DMS79 treated with DMSO at 0.1 percent for 48 hours (cell line): ENCODE data around the gene CDKN2B-AS1.
"Not testable (repeated sequence)": the region's sequence is repeated elsewhere in the genome, so short reads cannot be mapped to it uniquely, and the experiment has no call there.

ENCODE experiments used
- DNase-seq: peaks from one replicate; lab custom pipeline; 2025; lab: John Stamatoyannopoulos, UW

The CDKN2B-AS1 gene

DNA sequence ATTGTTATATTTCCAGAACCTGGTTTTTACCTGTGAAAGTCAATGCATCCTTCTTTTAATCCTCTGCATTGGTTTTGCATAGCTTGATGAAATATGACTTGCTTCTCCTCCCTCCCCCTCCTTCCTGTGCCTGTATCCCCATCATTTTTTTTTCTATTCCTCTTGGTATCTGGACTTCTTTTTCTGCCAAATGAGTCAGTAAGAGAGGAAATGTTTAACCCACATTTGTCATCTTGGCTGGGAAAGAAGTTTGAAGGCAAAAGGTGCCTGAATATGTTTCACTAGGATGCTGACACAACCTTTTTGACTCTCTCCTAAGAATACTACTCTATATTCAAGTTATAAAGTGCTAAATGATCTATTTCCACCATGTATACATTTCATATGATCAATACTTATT, 50.0 kb downstream of the CDKN2B-AS1 start:
- DNase-seq: no peak

DNA sequence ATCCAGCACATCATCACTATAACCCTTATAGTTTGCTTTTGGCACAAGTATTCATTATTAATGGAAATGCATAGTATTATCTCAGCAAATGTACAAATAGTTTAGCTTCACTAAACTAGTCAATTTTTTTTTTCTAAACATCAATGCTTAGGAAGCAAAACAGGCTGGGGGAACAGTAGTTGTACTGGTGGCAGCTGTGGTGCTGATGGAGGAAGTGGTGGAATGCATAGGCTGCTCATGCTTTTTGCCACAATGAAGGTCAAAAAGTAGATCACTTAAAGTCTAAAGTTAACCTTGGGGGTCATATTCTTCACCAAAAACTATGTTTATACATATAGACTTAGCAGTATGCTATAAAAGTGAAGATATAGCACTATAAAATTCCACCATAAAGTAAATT, 50.8 kb downstream of the CDKN2B-AS1 start:
- no peak for DNase-seq

DNA sequence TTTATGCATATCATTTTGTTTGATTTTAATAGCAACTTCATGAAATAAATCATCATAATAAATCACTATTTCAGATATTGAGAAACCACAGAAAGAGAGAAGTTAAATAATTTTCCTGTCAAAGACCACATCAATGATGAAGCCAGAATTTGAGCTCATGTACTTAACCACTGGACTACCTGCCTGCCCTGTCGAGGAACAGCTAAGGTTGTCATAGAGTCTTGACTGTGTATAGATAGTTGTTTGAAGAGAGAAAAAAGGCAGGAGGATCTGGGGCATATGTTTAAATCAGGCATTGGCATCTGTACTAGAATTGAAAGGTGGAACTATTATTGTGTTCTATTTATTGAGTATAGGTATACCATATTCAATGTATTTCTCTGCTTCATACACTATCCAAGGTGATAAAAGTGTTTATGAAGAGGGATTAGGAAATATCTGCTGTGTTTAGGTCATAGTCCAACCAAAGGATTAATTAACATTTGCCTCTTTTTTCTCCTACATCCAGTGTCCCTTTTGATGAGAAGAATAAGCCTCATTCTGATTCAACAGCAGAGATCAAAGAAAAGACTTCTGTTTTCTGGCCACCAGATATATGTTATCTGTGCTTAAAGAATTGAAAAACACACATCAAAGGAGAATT, 51.8 kb downstream of the CDKN2B-AS1 start:
- no peak for DNase-seq

DNA sequence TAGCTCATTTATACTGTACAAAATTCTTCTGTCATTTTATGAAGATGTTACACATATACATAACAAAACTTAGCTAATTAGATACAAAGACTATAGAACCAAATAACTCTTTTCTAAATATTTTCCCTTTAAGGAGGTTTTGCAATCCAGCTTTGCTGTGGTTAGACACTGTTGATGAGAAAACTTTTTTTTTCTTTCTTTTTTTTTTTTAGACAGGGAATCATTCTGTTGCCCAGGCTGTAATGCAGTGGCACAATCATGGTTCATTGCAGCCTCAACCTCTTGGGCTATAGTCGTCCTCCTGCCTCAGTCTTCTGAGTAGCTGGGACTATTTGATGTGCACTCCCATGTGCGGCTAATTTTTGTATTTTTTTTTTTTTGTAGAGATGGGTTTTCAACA, 53.0 kb downstream of the CDKN2B-AS1 start:
- no peak for DNase-seq

DNA sequence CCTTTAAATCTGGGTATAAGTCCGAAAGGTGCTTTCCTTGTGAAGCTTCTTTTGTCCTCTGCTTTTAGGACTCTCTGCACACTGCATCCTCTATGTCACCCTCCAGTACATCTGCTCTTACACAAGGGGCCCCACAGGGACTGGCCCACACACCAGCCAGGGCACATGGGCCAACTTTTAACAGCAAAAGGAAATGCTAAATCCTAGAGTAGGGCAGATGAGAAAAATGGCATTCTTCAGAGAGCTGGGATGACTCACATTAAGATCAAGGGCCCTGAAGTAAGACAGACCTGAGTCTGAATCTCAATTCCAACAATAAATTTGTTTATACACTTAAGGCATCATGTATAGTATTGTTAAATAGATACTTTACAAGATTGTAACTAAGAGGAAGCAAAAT, 54.8 kb downstream of the CDKN2B-AS1 start:
- no peak for DNase-seq

DNA sequence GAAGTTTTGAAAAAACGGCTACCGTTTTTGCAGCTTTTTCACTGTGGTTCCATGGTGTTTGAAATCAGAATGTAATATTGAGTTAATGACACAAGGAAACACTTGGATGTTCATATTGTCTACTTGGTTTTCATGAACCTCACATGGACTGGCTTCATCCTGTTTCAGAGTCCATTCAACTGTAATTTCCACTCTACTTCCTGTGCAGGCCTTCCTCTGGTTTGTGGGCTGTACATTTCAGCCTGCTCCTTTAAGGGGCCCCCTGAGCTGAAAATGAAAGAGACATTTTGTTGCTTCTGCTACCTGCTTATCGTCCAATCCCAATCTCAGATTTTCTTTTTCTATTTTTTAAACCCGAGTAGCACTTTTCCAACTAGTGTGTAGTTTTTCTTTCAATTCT, 56.3 kb downstream of the CDKN2B-AS1 start:
- no peak for DNase-seq

DNA sequence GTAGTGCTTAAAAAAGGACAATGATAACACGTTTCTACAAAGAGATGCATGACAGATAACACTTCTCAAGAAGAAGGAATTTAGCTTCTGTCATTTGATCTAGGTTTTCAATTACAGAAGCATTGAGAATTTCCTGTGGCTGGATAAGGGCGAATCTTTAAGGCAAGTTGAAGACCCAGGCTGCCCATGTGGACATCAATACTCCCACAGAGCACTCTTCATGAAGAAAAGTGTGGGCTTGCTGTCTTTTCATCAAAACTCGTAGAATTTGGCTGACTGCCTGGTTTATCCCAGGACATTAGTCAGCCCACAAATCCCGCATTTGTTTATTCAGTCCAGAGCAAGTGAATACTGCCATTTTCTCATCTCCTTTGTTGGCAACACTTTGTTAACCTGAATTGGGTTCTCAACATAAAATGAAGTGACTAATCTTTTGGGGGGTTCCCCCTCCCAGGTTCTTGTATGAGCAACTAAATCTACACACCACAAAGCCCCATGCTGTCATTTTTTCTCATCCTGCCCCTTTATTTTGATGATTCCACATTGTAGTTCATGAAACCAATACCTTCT, 57.9 kb downstream of the CDKN2B-AS1 start:
- no peak for DNase-seq

DNA sequence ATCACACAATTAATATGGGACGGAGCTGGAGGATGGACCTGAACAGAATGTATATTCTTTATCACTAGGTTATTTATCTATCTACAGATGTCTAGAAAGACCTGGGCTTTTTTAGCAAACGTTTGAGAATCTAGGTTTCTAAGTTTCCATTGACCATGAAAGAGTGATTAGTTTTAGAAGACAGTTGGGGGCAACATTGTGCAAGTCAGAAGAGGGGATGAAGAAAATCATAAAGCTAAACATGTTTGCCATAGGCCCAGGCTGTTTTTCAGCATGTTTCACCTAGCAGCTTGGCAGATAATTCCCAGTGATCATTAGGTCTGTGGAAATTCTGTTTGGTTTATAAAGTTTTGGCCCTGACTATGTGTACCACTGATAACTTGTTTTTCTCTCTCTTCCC, 58.6 kb downstream of the CDKN2B-AS1 start:
- no peak for DNase-seq

DNA sequence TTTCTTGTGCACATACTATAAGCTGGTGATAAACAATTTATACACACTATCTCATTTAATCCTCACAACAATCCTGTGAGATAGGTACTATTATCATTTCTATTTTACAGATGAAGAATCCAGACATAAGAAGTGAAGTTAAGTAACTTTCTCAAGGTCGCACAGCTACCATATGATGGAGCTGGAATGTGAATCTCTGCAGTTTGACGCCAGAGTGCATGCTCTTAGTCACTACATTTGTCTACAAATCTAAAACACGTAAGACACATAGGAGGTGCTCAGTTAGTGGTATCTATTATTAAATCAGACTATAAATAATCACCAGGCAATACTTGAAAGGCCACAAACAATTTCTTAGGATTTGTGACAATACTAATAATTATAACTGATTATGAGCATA, 59.5 kb downstream of the CDKN2B-AS1 start:
- DNase-seq: no peak

DNA sequence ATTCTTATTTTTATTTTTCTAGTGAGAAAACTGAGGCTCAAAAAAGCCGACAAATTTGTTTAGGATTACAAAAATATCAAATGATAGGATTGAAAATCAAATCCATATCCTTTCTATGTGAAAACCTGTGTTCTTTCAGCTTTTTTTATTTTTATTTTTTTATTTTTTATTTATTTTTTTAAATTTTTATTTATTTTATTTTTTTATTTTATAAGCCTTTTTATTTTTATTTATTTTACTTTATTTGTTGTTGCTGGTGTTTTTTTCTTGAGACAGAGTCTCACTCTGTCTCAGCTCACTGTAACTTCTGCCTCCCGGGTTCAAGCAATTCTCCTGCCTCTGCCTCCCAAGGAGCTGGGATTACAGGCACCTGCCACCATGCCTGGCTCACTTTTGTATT, 59.9 kb downstream of the CDKN2B-AS1 start:
- DNase-seq: no peak

DNA sequence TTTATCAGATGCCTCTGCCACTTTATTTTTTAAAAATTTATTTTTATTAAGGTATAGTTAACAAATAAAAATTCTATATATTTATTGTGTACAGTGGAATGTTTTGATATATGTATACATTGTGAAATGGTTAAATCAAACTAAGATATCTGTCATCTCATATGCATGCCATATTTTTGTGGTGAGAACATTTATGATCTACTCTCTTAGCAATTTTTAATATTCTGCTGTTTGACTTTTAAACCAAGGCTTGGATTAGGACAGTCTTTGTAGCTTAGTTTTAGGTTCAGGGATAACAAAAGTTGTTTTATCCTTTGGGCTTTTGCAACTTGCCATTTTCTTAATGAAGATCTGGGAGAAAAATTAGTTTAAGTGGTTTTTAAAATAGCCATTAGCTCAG, 60.5 kb downstream of the CDKN2B-AS1 start:
- DNase-seq: no peak

DNA sequence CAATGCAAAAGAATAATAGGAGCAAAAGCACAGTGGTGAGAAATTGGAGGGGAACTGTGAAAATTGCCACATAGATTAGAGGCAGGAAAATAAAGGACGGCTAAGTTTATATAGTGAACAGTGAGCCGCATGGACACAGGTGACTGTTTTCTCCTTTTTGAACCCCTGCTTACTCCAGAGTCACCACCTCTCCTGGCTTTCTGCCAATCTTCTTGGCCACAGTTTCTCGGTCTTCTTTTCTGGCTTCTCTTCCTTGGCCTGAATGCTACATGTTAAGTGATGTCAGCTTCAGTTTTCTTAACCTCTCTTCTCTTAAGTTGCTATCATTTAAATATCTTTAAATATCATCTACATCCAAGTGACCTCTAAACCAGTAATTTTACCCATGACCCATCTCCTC, 61.8 kb downstream of the CDKN2B-AS1 start:
- no peak for DNase-seq

DNA sequence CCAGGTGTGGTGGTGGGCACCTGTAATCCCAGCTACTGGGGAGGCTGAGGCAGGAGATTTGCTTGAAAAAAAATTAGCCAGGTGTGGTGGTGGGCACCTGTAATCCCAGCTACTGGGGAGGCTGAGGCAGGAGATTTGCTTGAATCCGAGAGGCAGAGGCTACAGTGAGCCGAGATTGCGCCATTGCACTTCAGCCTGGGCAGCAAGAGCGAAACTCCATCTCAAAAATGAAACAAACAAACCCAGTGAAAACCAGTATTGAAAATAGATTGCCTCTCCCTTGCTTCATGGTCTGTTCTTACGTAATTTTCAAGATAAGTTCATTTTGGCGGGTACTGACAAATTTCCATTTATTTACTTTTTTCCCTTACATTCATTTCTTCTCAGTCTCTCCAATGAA, 63.4 kb downstream of the CDKN2B-AS1 start:
- DNase-seq: not testable (repeated sequence)

DNA sequence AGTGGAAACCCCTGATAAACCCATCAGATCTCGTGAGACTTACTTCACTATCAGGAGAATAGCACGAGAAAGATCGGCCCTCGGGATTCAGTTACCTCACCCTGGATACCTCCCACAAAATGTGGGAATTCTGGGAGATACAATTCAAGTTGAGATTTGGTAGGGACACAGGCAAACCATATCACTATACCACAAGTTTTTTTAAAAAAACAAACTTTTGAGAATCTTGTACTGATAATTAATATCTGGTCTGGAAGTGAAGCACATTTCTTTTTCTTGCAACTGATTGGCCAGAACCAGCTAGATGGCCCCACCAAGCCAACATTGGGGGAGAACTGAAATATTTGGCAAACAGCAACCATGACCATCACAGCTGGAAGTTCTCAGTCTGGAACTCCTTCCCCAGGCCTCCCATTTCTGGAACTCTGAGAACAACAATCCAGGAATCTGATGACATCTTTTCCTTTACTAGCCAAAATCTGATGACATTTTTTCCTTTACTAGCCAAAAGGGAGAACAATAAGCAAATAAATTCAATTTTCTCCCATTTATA, 66.3 kb downstream of the CDKN2B-AS1 start:
- DNase-seq: no peak

DNA sequence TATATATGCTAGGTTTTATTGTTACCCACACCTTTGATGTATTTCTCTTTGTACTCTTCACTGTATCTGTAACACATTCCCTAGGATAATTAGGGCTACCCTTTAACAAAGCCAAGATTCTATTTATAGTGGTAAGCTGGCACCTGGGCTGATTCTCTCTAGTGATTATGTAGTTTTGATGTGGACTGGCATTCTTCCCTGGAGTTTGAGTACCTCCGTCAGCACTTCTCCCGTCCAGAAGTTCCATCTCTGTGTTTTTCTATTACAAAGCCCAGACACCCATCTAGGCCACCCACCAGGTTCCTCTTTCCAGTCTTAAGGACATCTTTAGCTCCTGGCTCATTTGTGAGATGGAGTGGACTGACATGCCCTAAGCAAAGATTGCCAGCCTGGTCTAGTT, 70.4 kb downstream of the CDKN2B-AS1 start:
- DNase-seq: no peak

DNA sequence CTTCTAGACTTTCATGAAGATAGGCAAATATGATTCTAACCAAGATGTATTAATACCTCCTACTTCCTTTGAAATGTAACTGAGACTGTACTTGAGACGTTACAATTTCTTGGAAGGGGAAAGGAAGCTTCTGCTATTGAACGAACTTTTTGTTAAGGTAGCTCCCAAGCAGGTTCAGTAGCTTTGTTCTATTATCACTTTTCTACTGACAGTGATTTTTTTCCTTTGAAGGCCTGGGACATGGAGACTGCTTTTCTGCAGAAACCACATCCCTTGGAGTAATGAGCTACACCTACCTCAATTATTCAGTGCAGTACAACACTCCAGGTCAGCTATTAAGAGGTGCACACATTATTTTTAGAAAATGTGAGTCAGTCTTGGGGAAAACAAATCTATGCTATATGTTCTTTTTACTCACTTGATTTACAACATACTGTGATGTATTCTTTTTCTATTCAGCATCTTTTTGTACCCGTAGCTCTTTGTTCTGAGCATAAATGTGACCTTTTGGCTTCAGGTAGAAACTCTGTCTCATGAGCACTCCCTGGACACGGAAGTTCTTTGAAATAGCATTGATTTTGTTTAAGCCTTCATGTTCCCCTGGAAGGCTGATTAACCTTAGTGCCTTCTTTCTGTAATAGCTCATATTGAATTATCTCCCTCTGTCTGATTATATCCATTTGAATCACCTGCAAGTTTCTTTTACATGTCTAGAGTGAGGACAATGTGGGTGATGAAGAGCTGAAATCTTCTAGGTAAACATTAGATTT, 71.0 kb downstream of the CDKN2B-AS1 start:
- no peak for DNase-seq

DNA sequence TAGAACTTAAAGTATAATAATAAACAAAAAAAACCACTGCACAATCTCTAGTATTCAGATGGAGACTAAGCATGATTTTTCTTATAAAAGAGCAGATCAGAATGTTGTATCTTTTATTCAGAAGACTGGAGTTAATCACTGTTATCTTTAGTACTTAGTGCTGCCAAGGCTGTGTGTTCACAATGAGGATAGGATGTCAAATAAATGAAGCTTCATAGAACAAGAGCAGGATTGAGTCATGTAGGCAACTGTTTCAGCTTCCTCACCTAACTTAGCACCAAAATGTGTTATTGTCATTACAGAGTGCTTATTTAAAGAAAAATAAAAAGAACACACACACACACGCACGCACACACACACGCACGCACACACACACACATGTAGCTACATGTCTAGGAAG, 72.6 kb downstream of the CDKN2B-AS1 start:
- no peak for DNase-seq

DNA sequence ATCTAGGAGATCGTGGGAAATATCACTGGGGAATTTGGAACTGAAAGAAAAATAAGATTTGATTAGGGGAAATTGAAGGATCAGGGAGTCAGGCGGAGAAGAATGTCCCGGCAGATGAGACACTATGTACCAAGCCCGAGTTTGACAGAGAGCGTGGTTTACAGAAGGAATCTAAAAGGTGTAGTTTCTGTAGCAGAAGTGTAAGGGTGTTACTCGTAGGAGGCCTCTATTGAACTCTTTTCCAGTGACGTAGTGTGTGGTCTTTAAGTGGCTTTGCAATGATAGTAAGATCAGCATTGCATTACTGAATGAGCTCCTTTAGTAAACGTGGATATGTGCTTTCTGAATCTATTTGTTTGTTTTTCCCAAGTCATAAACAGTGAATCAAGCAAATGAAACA, 73.8 kb downstream of the CDKN2B-AS1 start:
- DNase-seq: no peak

DNA sequence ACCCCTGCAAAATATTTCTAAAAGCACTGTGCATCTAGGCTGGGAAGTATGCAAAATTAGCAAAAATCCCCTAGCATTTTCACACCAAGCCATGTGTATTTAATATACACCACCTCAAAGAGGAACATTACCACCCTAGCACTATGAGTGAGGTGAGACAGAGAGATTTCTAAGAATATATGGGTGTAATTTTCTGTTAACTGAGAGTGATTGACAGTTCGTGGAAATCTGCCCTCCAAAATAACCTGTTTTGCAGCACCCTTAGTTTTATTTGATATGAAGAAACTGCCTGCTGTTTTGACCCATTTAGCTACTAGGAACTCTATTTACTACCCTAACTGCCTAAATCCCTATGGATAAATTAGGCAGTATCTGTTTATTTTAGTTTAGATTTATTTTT, 78.8 kb downstream of the CDKN2B-AS1 start:
- DNase-seq: no peak

DNA sequence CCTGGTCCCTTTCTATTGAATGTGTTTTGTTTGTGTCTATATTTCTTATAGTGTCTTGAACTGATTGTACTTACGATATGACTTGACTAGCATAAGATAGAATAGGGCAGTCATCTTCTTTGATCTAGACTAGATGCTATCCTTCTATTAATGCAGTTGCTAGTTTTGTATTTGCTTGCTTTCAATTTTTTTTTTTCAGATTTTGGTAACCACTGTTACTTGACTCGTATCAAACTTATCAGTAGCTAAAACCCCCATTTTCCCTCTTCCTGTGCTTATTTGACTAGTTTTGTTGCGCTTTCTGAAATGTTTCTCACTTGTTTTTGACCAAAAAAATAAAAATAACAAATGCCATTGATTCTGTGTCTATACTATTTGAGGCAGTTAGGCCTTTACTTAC, 83.5 kb downstream of the CDKN2B-AS1 start:
- DNase-seq: no peak

DNA sequence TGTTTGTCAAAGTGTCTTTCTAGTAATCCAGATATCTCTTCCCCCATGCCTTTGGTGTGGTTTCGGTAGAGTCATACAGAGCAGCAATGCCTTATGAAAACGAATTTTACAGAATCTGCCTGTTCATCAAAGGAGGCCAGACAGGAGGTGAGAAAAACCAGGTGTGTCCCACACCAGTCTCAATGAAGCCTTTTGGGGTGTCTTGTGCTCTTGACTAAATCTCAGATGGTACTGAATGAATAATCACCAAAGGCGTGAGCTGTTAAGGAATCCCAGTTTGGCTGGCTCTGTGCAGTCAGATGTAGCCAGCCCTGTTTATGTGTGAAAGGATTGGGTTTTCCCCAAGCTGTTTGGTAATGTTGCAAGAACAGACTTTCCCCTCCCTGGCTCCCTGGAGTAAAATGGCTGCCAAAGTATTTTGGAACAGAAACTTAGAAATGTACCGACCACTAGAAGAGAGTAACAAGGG, 85.3 kb downstream of the CDKN2B-AS1 start:
- no peak for DNase-seq

DNA sequence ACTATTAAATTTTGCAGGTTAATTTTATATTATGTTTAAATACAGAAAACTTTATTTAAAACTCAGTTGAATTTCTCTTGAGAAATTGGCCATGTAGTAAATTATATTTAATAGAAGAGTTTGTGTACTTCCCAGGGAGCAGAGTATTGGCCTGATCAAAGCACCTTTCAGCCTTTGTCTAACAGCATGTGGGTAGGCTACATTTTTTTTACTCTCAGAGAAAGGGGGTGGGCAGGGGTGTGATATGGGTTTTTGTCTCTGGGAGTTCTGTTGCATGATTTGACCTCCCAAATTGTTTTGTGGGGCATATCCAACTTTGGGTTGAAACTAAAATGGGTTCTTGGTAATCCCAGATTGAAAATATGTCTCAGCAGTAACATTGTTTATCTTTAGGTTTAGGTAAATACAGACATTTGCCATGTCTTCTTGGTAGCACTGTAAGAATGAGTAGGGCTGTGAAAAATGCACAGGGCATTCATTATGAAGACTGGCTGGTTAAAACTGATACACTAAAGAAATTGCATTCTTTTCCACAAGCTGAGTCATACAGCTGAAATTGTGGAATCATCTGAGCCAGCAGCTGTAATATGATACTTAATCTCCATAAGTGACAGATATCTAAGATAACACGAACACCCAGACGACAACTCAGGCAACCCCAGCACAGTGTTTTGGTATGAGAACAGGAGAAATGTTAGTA, 89.9 kb downstream of the CDKN2B-AS1 start:
- no peak for DNase-seq
